ENCODE measurements around the gene CNTD1. TPM values are rescaled to one million over a fixed set of nuclear protein-coding genes. Genes with fewer than 3 reads are reported as not detected.

CNTD1 gene
- total and polyA plus RNA-seq, 2 experiments from 2014 or later, result 1.1 TPM; not detected in 1

- H3K4me2 ChIP-seq, result no peak overlapping the region
- Mint-ChIP-seq H3K4me3 (no peak overlapping the region), H3K27ac (no peak overlapping the region), H3K27me3 (ENCODE audit: insufficient read depth, low read depth, poor library complexity) (peaks cover 20% of the 10 kb centered on the region), H3K4me1 (no peaks in the 10 kb centered on the region), H3K9me3 (peaks cover 14% of the 10 kb centered on the region), H3K36me3 (ENCODE audit: low read depth) (peaks cover 6% of the 10 kb centered on the region; the same call in 2 of the 3 replicates)
- H3K4me3 ChIP-seq, result no peak overlapping the region
- TF ChIP-seq, protein P1, sequence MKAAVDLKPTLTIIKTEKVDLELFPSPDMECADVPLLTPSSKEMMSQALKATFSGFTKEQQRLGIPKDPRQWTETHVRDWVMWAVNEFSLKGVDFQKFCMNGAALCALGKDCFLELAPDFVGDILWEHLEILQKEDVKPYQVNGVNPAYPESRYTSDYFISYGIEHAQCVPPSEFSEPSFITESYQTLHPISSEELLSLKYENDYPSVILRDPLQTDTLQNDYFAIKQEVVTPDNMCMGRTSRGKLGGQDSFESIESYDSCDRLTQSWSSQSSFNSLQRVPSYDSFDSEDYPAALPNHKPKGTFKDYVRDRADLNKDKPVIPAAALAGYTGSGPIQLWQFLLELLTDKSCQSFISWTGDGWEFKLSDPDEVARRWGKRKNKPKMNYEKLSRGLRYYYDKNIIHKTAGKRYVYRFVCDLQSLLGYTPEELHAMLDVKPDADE (IDR thresholded peaks at IDR 0.05), result no peak
- TF ChIP-seq EZH2 (IDR thresholded peaks at IDR 0.05; ENCODE audit: low read depth, unreplicated experiment), result no peak
- no peak for TF ChIP-seq ZNF331 (CRISPR knock-in tag; IDR thresholded peaks at IDR 0.05; ENCODE audit: low read depth)
- TF ChIP-seq CREB1 (CRISPR knock-in tag; IDR thresholded peaks at IDR 0.05; ENCODE audit: low read depth), result no peak
- TF ChIP-seq, protein P2, sequence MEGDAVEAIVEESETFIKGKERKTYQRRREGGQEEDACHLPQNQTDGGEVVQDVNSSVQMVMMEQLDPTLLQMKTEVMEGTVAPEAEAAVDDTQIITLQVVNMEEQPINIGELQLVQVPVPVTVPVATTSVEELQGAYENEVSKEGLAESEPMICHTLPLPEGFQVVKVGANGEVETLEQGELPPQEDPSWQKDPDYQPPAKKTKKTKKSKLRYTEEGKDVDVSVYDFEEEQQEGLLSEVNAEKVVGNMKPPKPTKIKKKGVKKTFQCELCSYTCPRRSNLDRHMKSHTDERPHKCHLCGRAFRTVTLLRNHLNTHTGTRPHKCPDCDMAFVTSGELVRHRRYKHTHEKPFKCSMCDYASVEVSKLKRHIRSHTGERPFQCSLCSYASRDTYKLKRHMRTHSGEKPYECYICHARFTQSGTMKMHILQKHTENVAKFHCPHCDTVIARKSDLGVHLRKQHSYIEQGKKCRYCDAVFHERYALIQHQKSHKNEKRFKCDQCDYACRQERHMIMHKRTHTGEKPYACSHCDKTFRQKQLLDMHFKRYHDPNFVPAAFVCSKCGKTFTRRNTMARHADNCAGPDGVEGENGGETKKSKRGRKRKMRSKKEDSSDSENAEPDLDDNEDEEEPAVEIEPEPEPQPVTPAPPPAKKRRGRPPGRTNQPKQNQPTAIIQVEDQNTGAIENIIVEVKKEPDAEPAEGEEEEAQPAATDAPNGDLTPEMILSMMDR (conservative IDR thresholded peaks at IDR 0.05; ENCODE audit: low read depth in 2 of 2), result no peak
- TF ChIP-seq ZNF114 (CRISPR knock-in tag; IDR thresholded peaks at IDR 0.05), result no peak
- TF ChIP-seq JUNB (IDR thresholded peaks at IDR 0.05; ENCODE audit: unreplicated experiment), result no peak
- TF ChIP-seq NANOG (IDR thresholded peaks at IDR 0.05; ENCODE audit: borderline replicate concordance), result no peak
- no peaks in the 10 kb centered on the region for H3K79me2 ChIP-seq (replicated peaks; ENCODE audit: insufficient read depth)
- no peaks in the 10 kb centered on the region for H3F3A ChIP-seq (replicated peaks; ENCODE audit: low read depth)
- peaks cover 18% of the 10 kb centered on the region for H3K27me3 ChIP-seq (ENCODE audit: insufficient read depth)
- H3K27ac ChIP-seq (ENCODE audit: low read depth), result no peak overlapping the region
- H3K4me1 ChIP-seq (ENCODE audit: insufficient read depth), result no peaks in the 10 kb centered on the region
- no peaks in the 10 kb centered on the region for H4K20me1 ChIP-seq (replicated peaks; ENCODE audit: insufficient read depth)
- no peaks in the 10 kb centered on the region for H3K36me3 ChIP-seq (ENCODE audit: insufficient read depth)
- ATAC-seq, result no peak
- H2AFZ ChIP-seq, result no peak overlapping the region
- DNase-seq (ENCODE audit: low spot score), result no peak
- H3K9me2 ChIP-seq (ENCODE audit: insufficient read depth), result no peaks in the 10 kb centered on the region
These were observed 4.6 kb downstream of the CNTD1 start for GRCh38 chr17:42803074-42803883.

- no peak overlapping the region for H3K4me3 Mint-ChIP-seq
- no peaks in the 10 kb centered on the region for H3K4me1 Mint-ChIP-seq
- Histone ChIP-seq H3K4me3 (no peak overlapping the region), H3K4me1 (ENCODE audit: insufficient read depth) (no peaks in the 10 kb centered on the region), H3K27ac (ENCODE audit: low read depth) (no peak overlapping the region), H3F3A (replicated peaks; ENCODE audit: low read depth) (no peaks in the 10 kb centered on the region), H3K4me2 (no peak overlapping the region), H3K9me2 (ENCODE audit: insufficient read depth) (no peaks in the 10 kb centered on the region), H3K79me2 (replicated peaks; ENCODE audit: insufficient read depth) (no peaks in the 10 kb centered on the region), H2AFZ (no peak overlapping the region), H3K27me3 (ENCODE audit: insufficient read depth) (peaks cover 9% of the 10 kb centered on the region; the same call in 1 of the 2 replicates), H4K20me1 (replicated peaks; ENCODE audit: insufficient read depth) (no peaks in the 10 kb centered on the region), H3K36me3 (ENCODE audit: insufficient read depth) (0 out of 2 replicates have a peak, but pooled peaks cover under 1% of the 10 kb centered on the region)
- no peak for ATAC-seq
- H3K9me3 Mint-ChIP-seq, result peaks cover 4% of the 10 kb centered on the region; the same call in 1 of the 3 replicates
- no peak for DNase-seq (ENCODE audit: low spot score)
- H3K27ac Mint-ChIP-seq, result no peak overlapping the region
- H3K36me3 Mint-ChIP-seq (ENCODE audit: low read depth), result no peaks in the 10 kb centered on the region; the same call in 2 of the 3 replicates
- H3K27me3 Mint-ChIP-seq (ENCODE audit: insufficient read depth, low read depth, poor library complexity), result peaks cover 10% of the 10 kb centered on the region
- TF ChIP-seq, protein P2 (conservative IDR thresholded peaks at IDR 0.05; ENCODE audit: low read depth in 2 of 2), result no peak
- TF ChIP-seq, protein P3, sequence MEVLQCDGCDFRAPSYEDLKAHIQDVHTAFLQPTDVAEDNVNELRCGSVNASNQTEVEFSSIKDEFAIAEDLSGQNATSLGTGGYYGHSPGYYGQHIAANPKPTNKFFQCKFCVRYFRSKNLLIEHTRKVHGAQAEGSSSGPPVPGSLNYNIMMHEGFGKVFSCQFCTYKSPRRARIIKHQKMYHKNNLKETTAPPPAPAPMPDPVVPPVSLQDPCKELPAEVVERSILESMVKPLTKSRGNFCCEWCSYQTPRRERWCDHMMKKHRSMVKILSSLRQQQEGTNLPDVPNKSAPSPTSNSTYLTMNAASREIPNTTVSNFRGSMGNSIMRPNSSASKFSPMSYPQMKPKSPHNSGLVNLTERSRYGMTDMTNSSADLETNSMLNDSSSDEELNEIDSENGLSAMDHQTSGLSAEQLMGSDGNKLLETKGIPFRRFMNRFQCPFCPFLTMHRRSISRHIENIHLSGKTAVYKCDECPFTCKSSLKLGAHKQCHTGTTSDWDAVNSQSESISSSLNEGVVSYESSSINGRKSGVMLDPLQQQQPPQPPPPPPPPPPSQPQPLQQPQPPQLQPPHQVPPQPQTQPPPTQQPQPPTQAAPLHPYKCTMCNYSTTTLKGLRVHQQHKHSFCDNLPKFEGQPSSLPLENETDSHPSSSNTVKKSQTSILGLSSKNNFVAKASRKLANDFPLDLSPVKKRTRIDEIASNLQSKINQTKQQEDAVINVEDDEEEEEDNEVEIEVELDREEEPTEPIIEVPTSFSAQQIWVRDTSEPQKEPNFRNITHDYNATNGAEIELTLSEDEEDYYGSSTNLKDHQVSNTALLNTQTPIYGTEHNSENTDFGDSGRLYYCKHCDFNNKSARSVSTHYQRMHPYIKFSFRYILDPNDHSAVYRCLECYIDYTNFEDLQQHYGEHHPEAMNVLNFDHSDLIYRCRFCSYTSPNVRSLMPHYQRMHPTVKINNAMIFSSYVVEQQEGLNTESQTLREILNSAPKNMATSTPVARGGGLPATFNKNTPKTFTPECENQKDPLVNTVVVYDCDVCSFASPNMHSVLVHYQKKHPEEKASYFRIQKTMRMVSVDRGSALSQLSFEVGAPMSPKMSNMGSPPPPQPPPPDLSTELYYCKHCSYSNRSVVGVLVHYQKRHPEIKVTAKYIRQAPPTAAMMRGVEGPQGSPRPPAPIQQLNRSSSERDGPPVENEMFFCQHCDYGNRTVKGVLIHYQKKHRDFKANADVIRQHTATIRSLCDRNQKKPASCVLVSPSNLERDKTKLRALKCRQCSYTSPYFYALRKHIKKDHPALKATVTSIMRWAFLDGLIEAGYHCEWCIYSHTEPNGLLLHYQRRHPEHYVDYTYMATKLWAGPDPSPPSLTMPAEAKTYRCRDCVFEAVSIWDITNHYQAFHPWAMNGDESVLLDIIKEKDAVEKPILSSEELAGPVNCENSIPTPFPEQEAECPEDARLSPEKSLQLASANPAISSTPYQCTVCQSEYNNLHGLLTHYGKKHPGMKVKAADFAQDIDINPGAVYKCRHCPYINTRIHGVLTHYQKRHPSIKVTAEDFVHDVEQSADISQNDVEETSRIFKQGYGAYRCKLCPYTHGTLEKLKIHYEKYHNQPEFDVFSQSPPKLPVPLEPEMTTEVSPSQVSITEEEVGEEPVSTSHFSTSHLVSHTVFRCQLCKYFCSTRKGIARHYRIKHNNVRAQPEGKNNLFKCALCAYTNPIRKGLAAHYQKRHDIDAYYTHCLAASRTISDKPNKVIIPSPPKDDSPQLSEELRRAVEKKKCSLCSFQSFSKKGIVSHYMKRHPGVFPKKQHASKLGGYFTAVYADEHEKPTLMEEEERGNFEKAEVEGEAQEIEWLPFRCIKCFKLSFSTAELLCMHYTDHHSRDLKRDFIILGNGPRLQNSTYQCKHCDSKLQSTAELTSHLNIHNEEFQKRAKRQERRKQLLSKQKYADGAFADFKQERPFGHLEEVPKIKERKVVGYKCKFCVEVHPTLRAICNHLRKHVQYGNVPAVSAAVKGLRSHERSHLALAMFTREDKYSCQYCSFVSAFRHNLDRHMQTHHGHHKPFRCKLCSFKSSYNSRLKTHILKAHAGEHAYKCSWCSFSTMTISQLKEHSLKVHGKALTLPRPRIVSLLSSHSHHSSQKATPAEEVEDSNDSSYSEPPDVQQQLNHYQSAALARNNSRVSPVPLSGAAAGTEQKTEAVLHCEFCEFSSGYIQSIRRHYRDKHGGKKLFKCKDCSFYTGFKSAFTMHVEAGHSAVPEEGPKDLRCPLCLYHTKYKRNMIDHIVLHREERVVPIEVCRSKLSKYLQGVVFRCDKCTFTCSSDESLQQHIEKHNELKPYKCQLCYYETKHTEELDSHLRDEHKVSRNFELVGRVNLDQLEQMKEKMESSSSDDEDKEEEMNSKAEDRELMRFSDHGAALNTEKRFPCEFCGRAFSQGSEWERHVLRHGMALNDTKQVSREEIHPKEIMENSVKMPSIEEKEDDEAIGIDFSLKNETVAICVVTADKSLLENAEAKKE (CRISPR knock-in tag; IDR thresholded peaks at IDR 0.05), result no peak
These were observed 6.3 kb downstream of the CNTD1 start for GRCh38 chr17:42804918-42805367.
